ENCODE data around the gene GLCE.

The GLCE gene

GRCh38 chr15:69194025-69194827 lies 33.8 kb downstream of the GLCE start:
- H3K4me3 Mint-ChIP-seq, result no peak overlapping the region
- no peaks in the 10 kb centered on the region for H3K36me3 Mint-ChIP-seq
- no peak for DNase-seq (ENCODE audit: low spot score in 2 of 2)
- ATAC-seq, result no peak
- H3K27ac Mint-ChIP-seq, result no peak overlapping the region
- H3K4me1 Mint-ChIP-seq, result no peaks in the 10 kb centered on the region
- H3K9me3 Mint-ChIP-seq, result peaks cover 7% of the 10 kb centered on the region

DNA sequence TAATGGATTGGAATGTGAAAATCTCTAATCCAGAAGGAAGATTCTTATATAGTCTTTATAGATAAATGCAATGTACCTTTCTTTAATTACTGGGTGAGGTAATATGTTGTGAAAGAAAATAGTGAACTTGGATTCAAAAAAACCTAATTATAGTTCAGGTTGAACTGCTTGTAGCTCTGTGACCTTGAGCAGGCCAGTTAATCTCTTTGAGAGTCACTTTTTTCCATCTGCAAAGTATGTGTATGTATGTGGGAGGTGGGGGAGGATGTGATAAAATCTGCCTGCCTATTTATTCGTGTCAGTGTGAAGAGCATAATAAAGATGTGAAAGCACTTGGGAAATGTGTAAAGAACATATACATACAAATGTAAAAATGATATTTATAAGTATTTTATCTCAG lies 34.4 kb downstream of the GLCE start:
- no peak for DNase-seq (ENCODE audit: low spot score in 2 of 2)
- Mint-ChIP-seq H3K4me1 (no peaks in the 10 kb centered on the region), H3K27ac (no peak overlapping the region), H3K9me3 (peaks cover 4% of the 10 kb centered on the region), H3K36me3 (no peaks in the 10 kb centered on the region), H3K4me3 (no peak overlapping the region)
- no peak for ATAC-seq

GRCh38 chr15:69200832-69201745 lies 40.7 kb downstream of the GLCE start:
- DNase-seq (ENCODE audit: low spot score in 2 of 2) (no peak), ATAC-seq (no peak)
- no peak overlapping the region for H3K4me3 Mint-ChIP-seq
- no peaks in the 10 kb centered on the region for H3K9me3 Mint-ChIP-seq
- H3K4me1 Mint-ChIP-seq, result no peaks in the 10 kb centered on the region
- no peaks in the 10 kb centered on the region for H3K36me3 Mint-ChIP-seq
- H3K27ac Mint-ChIP-seq, result no peak overlapping the region

DNA sequence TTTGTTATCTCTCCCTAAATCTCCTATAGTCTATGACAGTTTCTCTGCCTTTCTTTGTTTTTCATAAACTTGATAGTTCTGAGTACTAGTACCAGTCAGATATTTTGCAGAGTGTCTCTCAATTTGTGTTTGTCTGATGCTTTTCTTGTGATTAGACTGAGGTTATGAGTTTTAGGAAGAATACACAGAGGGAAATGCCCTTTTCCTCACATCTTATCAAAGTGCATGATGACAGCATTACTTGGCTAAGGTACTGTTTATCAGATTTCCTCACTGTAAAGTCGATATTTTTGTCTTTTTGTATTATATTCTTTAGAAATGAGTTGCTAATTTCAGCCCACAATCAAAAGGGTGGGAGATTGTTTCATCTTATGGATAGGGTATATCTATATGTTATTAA lies 45.6 kb downstream of the GLCE start:
- DNase-seq (ENCODE audit: low spot score in 2 of 2) (no peak), ATAC-seq (no peak)
- H3K36me3 Mint-ChIP-seq, result no peaks in the 10 kb centered on the region
- H3K27ac Mint-ChIP-seq, result no peak overlapping the region
- no peaks in the 10 kb centered on the region for H3K9me3 Mint-ChIP-seq
- H3K4me3 Mint-ChIP-seq, result no peak overlapping the region
- no peaks in the 10 kb centered on the region for H3K4me1 Mint-ChIP-seq

DNA sequence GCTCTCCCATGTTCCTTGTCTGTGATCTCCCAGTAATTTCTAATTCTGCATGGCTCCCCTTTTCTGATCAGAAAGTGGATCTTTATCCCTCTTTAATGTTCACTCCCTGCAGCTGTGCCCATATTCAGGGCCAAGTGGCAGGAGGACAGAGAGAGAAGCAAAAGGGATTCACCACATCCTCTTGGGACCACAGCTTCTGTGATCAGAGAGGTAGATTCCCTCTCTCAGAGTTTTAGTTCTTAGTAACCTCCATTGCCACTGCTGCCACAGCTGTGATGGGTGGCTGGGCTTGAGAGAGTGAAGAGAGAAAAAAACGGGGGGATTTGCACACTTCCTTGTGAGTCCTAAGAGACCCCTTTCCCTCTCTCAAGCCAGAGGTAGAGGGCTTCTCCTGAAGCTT lies 49.2 kb downstream of the GLCE start:
- Mint-ChIP-seq H3K36me3 (no peaks in the 10 kb centered on the region), H3K4me1 (no peaks in the 10 kb centered on the region), H3K4me3 (no peak overlapping the region), H3K9me3 (no peaks in the 10 kb centered on the region), H3K27ac (no peak overlapping the region)
- DNase-seq (ENCODE audit: low spot score in 2 of 2) (no peak), ATAC-seq (no peak)

DNA sequence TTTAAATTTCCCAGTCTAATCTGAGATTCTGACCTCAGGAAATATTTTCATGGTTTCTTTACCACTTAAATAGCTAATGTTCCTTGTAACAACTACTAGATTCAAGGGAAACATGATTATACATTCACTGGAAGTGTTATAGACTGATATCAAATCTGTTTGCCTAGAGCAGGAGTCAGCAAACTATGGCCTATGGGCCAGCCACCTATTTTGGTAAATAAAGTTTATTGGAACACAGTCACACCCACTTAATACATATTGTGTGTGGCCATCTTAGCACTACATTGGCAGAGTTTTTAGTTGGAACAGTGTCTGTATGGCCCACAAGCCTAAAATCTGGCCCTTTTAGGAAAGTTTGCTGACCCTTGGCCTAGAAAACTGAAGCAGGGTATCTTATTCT lies 50.1 kb downstream of the GLCE start:
- Mint-ChIP-seq H3K4me1 (no peaks in the 10 kb centered on the region), H3K4me3 (no peak overlapping the region), H3K9me3 (no peaks in the 10 kb centered on the region), H3K27ac (no peak overlapping the region), H3K36me3 (no peaks in the 10 kb centered on the region)
- ATAC-seq, result no peak
- DNase-seq (ENCODE audit: low spot score in 2 of 2), result no peak

GRCh38 chr15:69213786-69214185 lies 53.4 kb downstream of the GLCE start:
- Mint-ChIP-seq H3K9me3 (no peaks in the 10 kb centered on the region), H3K36me3 (no peaks in the 10 kb centered on the region), H3K4me3 (no peak overlapping the region), H3K27ac (no peak overlapping the region), H3K4me1 (no peaks in the 10 kb centered on the region)
- no peak for ATAC-seq
- DNase-seq (ENCODE audit: low spot score in 2 of 2), result no peak

GRCh38 chr15:69215314-69216035 lies 55.0 kb downstream of the GLCE start:
- Mint-ChIP-seq H3K4me1 (no peaks in the 10 kb centered on the region), H3K9me3 (no peaks in the 10 kb centered on the region), H3K4me3 (no peak overlapping the region), H3K27ac (no peak overlapping the region), H3K36me3 (no peaks in the 10 kb centered on the region)
- DNase-seq (ENCODE audit: low spot score in 2 of 2) (no peak), ATAC-seq (no peak)

GRCh38 chr15:69217381-69217780 lies 56.9 kb downstream of the GLCE start:
- DNase-seq (ENCODE audit: low spot score in 2 of 2) (no peak), ATAC-seq (no peak)
- Mint-ChIP-seq H3K36me3 (no peaks in the 10 kb centered on the region), H3K9me3 (no peaks in the 10 kb centered on the region), H3K4me3 (no peak overlapping the region), H3K27ac (no peak overlapping the region), H3K4me1 (no peaks in the 10 kb centered on the region)

- DNase-seq (ENCODE audit: low spot score in 2 of 2) (no peak), ATAC-seq (no peak)
- Mint-ChIP-seq H3K4me1 (no peaks in the 10 kb centered on the region), H3K9me3 (peaks cover 7% of the 10 kb centered on the region), H3K36me3 (no peaks in the 10 kb centered on the region), H3K4me3 (no peak overlapping the region), H3K27ac (no peak overlapping the region)
These were observed 59.3 kb downstream of the GLCE start for GRCh38 chr15:69219690-69220089.

DNA sequence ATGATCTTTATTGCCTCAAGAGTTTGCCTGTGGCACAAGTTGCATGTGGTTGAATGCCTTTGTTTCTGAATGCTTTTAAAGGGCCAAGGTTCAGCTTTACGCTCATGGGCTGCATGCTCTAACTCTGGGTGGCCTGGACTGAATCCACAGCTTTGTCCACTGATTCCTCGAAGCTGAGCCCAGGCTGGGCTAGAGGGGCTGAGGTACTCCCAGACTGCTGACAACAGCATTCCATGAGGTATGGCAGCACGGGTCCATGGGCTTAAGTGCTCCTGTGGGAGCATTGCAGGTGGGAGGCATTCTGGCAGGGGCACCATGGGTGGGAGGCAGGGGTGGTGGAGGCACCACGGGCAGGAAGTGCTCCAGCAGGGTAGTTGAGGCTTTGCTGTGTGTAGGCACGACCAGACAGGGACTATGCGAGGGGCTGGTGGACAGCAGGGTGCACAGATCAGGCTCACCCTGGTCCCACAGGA lies 61.6 kb downstream of the GLCE start:
- Mint-ChIP-seq H3K4me1 (no peaks in the 10 kb centered on the region), H3K27ac (no peak overlapping the region), H3K9me3 (peaks cover 7% of the 10 kb centered on the region), H3K36me3 (no peaks in the 10 kb centered on the region), H3K4me3 (no peak overlapping the region)
- DNase-seq (ENCODE audit: low spot score in 2 of 2) (no peak), ATAC-seq (no peak)

GRCh38 chr15:69223083-69223813 lies 62.8 kb downstream of the GLCE start:
- H3K36me3 Mint-ChIP-seq, result no peaks in the 10 kb centered on the region
- no peaks in the 10 kb centered on the region for H3K4me1 Mint-ChIP-seq
- ATAC-seq (no peak), DNase-seq (ENCODE audit: low spot score in 2 of 2) (no peak)
- H3K27ac Mint-ChIP-seq, result no peak overlapping the region
- H3K4me3 Mint-ChIP-seq, result no peak overlapping the region
- peaks cover 7% of the 10 kb centered on the region for H3K9me3 Mint-ChIP-seq

DNA sequence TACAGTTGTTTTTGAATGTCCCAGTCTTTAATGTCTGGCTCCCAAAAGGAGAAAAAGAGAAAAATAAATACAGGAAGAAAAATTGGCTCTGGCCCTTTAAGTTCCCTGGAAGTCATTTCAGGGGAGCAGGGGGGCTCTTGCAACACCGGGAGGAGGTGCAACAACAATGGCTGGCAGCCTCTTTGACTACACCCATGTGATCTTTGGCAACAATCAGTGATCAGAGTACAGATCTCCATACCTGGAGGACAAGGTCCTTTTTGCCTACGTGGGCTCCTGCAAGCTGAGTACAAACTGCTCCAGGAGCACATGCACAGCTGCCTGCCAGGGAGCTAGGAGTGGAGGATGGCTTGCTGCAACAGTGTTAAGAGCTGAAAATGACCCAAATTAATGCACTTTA lies 63.9 kb downstream of the GLCE start:
- H3K4me3 Mint-ChIP-seq, result no peak overlapping the region
- no peak for ATAC-seq
- H3K4me1 Mint-ChIP-seq, result no peaks in the 10 kb centered on the region
- no peak for DNase-seq (ENCODE audit: low spot score in 2 of 2)
- H3K36me3 Mint-ChIP-seq, result no peaks in the 10 kb centered on the region
- peaks cover 7% of the 10 kb centered on the region for H3K9me3 Mint-ChIP-seq
- H3K27ac Mint-ChIP-seq, result no peak overlapping the region

GRCh38 chr15:69225355-69226022 lies 65.1 kb downstream of the GLCE start:
- peaks cover 7% of the 10 kb centered on the region for H3K9me3 Mint-ChIP-seq
- no peak for DNase-seq (ENCODE audit: low spot score in 2 of 2)
- no peaks in the 10 kb centered on the region for H3K36me3 Mint-ChIP-seq
- H3K4me1 Mint-ChIP-seq, result no peaks in the 10 kb centered on the region
- H3K27ac Mint-ChIP-seq, result no peak overlapping the region
- no peak overlapping the region for H3K4me3 Mint-ChIP-seq
- ATAC-seq, result no peak
